Measurements from ENCODE around the gene OR10W1.

Gene OR10W1

GRCh38 chr11:58243954-58244353 is 24.1 kb downstream of the OR10W1 start:
- no peak for DNase-seq (ENCODE audit: extremely low read depth, insufficient read length)
- no peak for TF ChIP-seq CTCF (IDR thresholded peaks at IDR 0.05; ENCODE audit: insufficient read depth, low read length, poor library complexity, severe bottlenecking)
- Histone ChIP-seq H3K27me3 (replicated peaks; ENCODE audit: control insufficient read depth, insufficient read depth, low read length) (no peaks in the 10 kb centered on the region), H3K36me3 (ENCODE audit: control insufficient read depth, insufficient read depth, low read length) (no peaks in the 10 kb centered on the region), H3K4me3 (replicated peaks; ENCODE audit: low read depth, low read length) (no peak overlapping the region)

- DNase-seq (ENCODE audit: extremely low read depth, insufficient read length), result no peak
- no peaks in the 10 kb centered on the region for H3K27me3 ChIP-seq (replicated peaks; ENCODE audit: control insufficient read depth, insufficient read depth, low read length)
- no peak for TF ChIP-seq CTCF (IDR thresholded peaks at IDR 0.05; ENCODE audit: insufficient read depth, low read length, poor library complexity, severe bottlenecking)
- no peaks in the 10 kb centered on the region for H3K36me3 ChIP-seq (ENCODE audit: control insufficient read depth, insufficient read depth, low read length)
- H3K4me3 ChIP-seq (replicated peaks; ENCODE audit: low read depth, low read length), result no peak overlapping the region
Observed at GRCh38 chr11:58227956-58228615, 40.0 kb downstream of the OR10W1 start.

GRCh38 chr11:58222721-58223120 is 45.3 kb downstream of the OR10W1 start:
- no peak for TF ChIP-seq CTCF (IDR thresholded peaks at IDR 0.05; ENCODE audit: insufficient read depth, low read length, poor library complexity, severe bottlenecking)
- DNase-seq (ENCODE audit: extremely low read depth, insufficient read length), result no peak
- Histone ChIP-seq H3K27me3 (replicated peaks; ENCODE audit: control insufficient read depth, insufficient read depth, low read length) (no peaks in the 10 kb centered on the region), H3K4me3 (replicated peaks; ENCODE audit: low read depth, low read length) (no peak overlapping the region), H3K36me3 (ENCODE audit: control insufficient read depth, insufficient read depth, low read length) (no peaks in the 10 kb centered on the region)

All from GM06990 (cell line).